Aorta (tissue), 5 donors: ENCODE measurements around the gene XYLT1. TPM values are rescaled to one million over a fixed set of nuclear protein-coding genes. Genes with fewer than 3 reads are reported as not detected.

Experiments
- ATAC-seq: fragments of 200-7000 bp; cut with Tn5 transposase; one replicate; pipeline ENCODE4 v1.9.1; 2022; ENCODE audit warnings: moderate library complexity; ENCODE audit not compliant: low FRiP score
- DNase-seq, 2 donors: peaks; one replicate each; pipeline ENCODE4 v3.0.0-alpha.2; 2020
- H3K27ac ChIP-seq, 2 donors: one replicate each; pipeline ENCODE4 v1.5.1; 2013; ENCODE audit warnings: low read length in 2 of 2, mild to moderate bottlenecking in 2 of 2, moderate library complexity in 2 of 2, control low read depth in 1 of 2, inconsistent platforms in 1 of 2, low read depth in 1 of 2
- H3K27me3 ChIP-seq, 2 donors: one replicate each; pipeline ENCODE4 v1.6.1; 2013; ENCODE audit warnings: control low read depth in 1 of 2, low read length in 1 of 2, mild to moderate bottlenecking in 1 of 2, moderate library complexity in 1 of 2; ENCODE audit not compliant: insufficient read depth in 2 of 2, control insufficient read depth in 1 of 2
- H3K36me3 ChIP-seq, 2 donors: one replicate each; pipeline ENCODE4 v1.6.1; 2013; ENCODE audit warnings: control low read depth in 1 of 2, low read length in 1 of 2, mild to moderate bottlenecking in 1 of 2; ENCODE audit not compliant: insufficient read depth in 2 of 2, control insufficient read depth in 1 of 2
- H3K4me1 ChIP-seq, 2 donors: one replicate each; pipeline ENCODE4 v1.6.1; 2013; ENCODE audit warnings: low read length in 2 of 2, control low read depth in 1 of 2, mild to moderate bottlenecking in 1 of 2, moderate library complexity in 1 of 2; ENCODE audit not compliant: insufficient read depth in 2 of 2, control insufficient read depth in 1 of 2
- H3K4me3 ChIP-seq, 2 donors: one replicate each; pipeline ENCODE4 v1.5.1; 2013; ENCODE audit warnings: low read length in 2 of 2, control low read depth in 1 of 2, mild to moderate bottlenecking in 1 of 2
- H3K9me3 ChIP-seq: one replicate; pipeline ENCODE4 v1.6.1; 2013; ENCODE audit warnings: mild to moderate bottlenecking, low read length; ENCODE audit not compliant: control insufficient read depth
- WGBS, 2 donors: extraction: QIAGEN DNeasy Blood & Tissue Kit; methylation state at CpG; one replicate each; pipeline ENCODE4 v1.1.7; 2013; 5-methylcytosine and 5-hydroxymethylcytosine counted together
- intact Hi-C, 2 donors: fragments of 100-400 bp; cut with DNase I; formaldehyde crosslinking; loops; one replicate each; pipeline versions ENCODE4 v1.14.2 to v1.15.0; 2022
- polyA plus RNA-seq, 2 donors: library from polyadenylated mRNA; stranded (reverse); fragments of 200-250 nt; gene quantifications; one replicate each; pipeline ENCODE4 v1.2.3, GENCODE V29; 2013
- total RNA-seq, 2 donors: library from RNA; stranded (reverse); fragmentation: NEBNext Ultra II Directional; extraction: Animal tissue kit (Norgen Biotek cat#: 25700); gene quantifications; one replicate each; pipeline ENCODE4 v1.2.1, GENCODE V29; 2021
- donor health status: healthy with polysubstance abuse.
- donor health status: Bipolar disorder and iron deficiency.
- donor health status: DM: no; HTN: no; CAD: no.
- donor health status: DM: no; HTN: no; CAD: no.
- donor health status: DM: yes; HTN: yes; CAD: no.

Gene XYLT1
- total and polyA plus RNA-seq, 4 donors: 1.3 to 15.9 (median 8.6) TPM

- Histone ChIP-seq H3K9me3 (no peaks in the 10 kb centered on the region), H3K36me3 (no peaks in the 10 kb centered on the region), H3K27me3 (no peaks in the 10 kb centered on the region), H3K4me3 (no peak overlapping the region), H3K4me1 (peaks cover 0 to 14% of the 10 kb centered on the region in 2 donors), H3K27ac (no peak overlapping the region)
- WGBS, 2 donors: 95 to 98% methylated on average over 13 of the region's 13 CpGs
- DNase-seq (no peak), ATAC-seq (no peak)
- intact Hi-C loops: no loop called here
These were observed 113.3 kb downstream of the XYLT1 start for GRCh38 chr16:17357307-17358062.

- peaks cover 0 to 14% of the 10 kb centered on the region in 2 donors for H3K4me1 ChIP-seq
- no peaks in the 10 kb centered on the region for H3K9me3 ChIP-seq
- intact Hi-C loops: no loop called here
- no peak for DNase-seq
- H3K36me3 ChIP-seq: no peaks in the 10 kb centered on the region
- ATAC-seq: no peak
- no peaks in the 10 kb centered on the region for H3K27me3 ChIP-seq
- 78% methylated on average over 11 of the region's 11 CpGs for WGBS, 2 donors
- H3K4me3 ChIP-seq: no peak overlapping the region
- H3K27ac ChIP-seq: no peak overlapping the region
These were observed 114.4 kb downstream of the XYLT1 start for GRCh38 chr16:17356243-17356933.

- H3K4me1 ChIP-seq: peaks cover 0 to 10% of the 10 kb centered on the region in 2 donors
- 13 to 16% methylated on average over 4 of the region's 4 CpGs for WGBS, 2 donors
These were observed 116.1 kb downstream of the XYLT1 start for GRCh38 chr16:17354685-17355084.

GRCh38 chr16:17354141-17354601 lies 116.6 kb downstream of the XYLT1 start:
- H3K4me1 ChIP-seq: peaks cover 0 to 6% of the 10 kb centered on the region in 2 donors
- no peaks in the 10 kb centered on the region for H3K36me3 ChIP-seq
- H3K27ac ChIP-seq: no peak overlapping the region
- intact Hi-C loops: no loop called here
- peak in 1 of 2 donors; percentile 75 for DNase-seq
- H3K27me3 ChIP-seq: no peaks in the 10 kb centered on the region
- no peaks in the 10 kb centered on the region for H3K9me3 ChIP-seq
- WGBS, 2 donors: 27 to 42% methylated on average over 10 of the region's 10 CpGs
- H3K4me3 ChIP-seq: no peak overlapping the region
- ATAC-seq: no peak

More at GRCh38 chr16:17354685-17355084, 116.1 kb downstream of the XYLT1 start:
- no peak overlapping the region for H3K27ac ChIP-seq
- no peak overlapping the region for H3K4me3 ChIP-seq
- no peaks in the 10 kb centered on the region for H3K36me3 ChIP-seq
- H3K9me3 ChIP-seq: no peaks in the 10 kb centered on the region
- DNase-seq (no peak), ATAC-seq (no peak)
- H3K27me3 ChIP-seq: no peaks in the 10 kb centered on the region
- intact Hi-C loops: no loop called here

- Histone ChIP-seq H3K36me3 (no peaks in the 10 kb centered on the region), H3K4me1 (peaks cover 0 to 3% of the 10 kb centered on the region in 2 donors), H3K27ac (no peak overlapping the region), H3K9me3 (no peaks in the 10 kb centered on the region), H3K27me3 (no peaks in the 10 kb centered on the region), H3K4me3 (no peak overlapping the region)
- intact Hi-C loops: no loop called here
- no peak for DNase-seq
- WGBS, 2 donors: 52 to 60% methylated on average over 3 of the region's 3 CpGs
- ATAC-seq: no peak
These were observed 117.2 kb downstream of the XYLT1 start for GRCh38 chr16:17353561-17353960.

GRCh38 chr16:17351441-17352035 lies 119.2 kb downstream of the XYLT1 start:
- 89 to 90% methylated on average over 6 of the region's 6 CpGs for WGBS, 2 donors
- H3K27ac ChIP-seq: no peak overlapping the region
- H3K4me1 ChIP-seq: no peaks in the 10 kb centered on the region
- no peaks in the 10 kb centered on the region for H3K27me3 ChIP-seq
- ATAC-seq (no peak), DNase-seq (no peak)
- no peaks in the 10 kb centered on the region for H3K9me3 ChIP-seq
- intact Hi-C loops: no loop called here
- H3K4me3 ChIP-seq: no peak overlapping the region
- no peaks in the 10 kb centered on the region for H3K36me3 ChIP-seq

- H3K4me3 ChIP-seq: no peak overlapping the region
- no peaks in the 10 kb centered on the region for H3K4me1 ChIP-seq
- H3K27me3 ChIP-seq: no peaks in the 10 kb centered on the region
- no peaks in the 10 kb centered on the region for H3K36me3 ChIP-seq
- WGBS, 2 donors: 90 to 94% methylated on average over 4 of the region's 4 CpGs
- intact Hi-C loops: no loop called here
- no peaks in the 10 kb centered on the region for H3K9me3 ChIP-seq
- DNase-seq (no peak), ATAC-seq (no peak)
- no peak overlapping the region for H3K27ac ChIP-seq
These were observed 120.6 kb downstream of the XYLT1 start for GRCh38 chr16:17350207-17350606.

- no peaks in the 10 kb centered on the region for H3K36me3 ChIP-seq
- DNase-seq: no peak
- WGBS, 2 donors: 94 to 98% methylated on average over 11 of the region's 11 CpGs
- H3K4me3 ChIP-seq: no peak overlapping the region
- H3K27ac ChIP-seq: no peak overlapping the region
- intact Hi-C loops: loop anchor here in 1 of 2 donors (10.0 kb wide), 1 partner anchor 116 kb away; no protein-coding TSS in a partner anchor
- no peaks in the 10 kb centered on the region for H3K4me1 ChIP-seq
- H3K9me3 ChIP-seq: no peaks in the 10 kb centered on the region
- no peaks in the 10 kb centered on the region for H3K27me3 ChIP-seq
- ATAC-seq: no peak
These were observed 121.9 kb downstream of the XYLT1 start for GRCh38 chr16:17348826-17349225.
